ENCODE results near the gene USP17L24.
"Not testable (repeated sequence)": the region's sequence is repeated elsewhere in the genome, so short reads cannot be mapped to it uniquely, and the experiment has no call there.

The USP17L24 gene

GRCh38 chr4:9324865-9325264 lies at the start of gene USP17L24:
Gene USP17L24 (plus strand): TSS chr4:9325165. CDS start chr4:9325165, 0 bp downstream.
- not testable (repeated sequence) for FAIRE-seq; DNase-seq (ENCODE audit: insufficient read length, low spot score)

GRCh38 chr4:9324191-9324590 lies 774 bp upstream of the USP17L24 start:
- DNase-seq (ENCODE audit: insufficient read length, low spot score); FAIRE-seq: not testable (repeated sequence)

- DNase-seq (ENCODE audit: insufficient read length, low spot score); FAIRE-seq: not testable (repeated sequence)
Observed at GRCh38 chr4:9329611-9330010, 4.6 kb downstream of the USP17L24 start, which contains the start of gene USP17L25. Gene USP17L25 (plus strand): TSS chr4:9329911. CDS start chr4:9329911, 0 bp downstream.

- DNase-seq (ENCODE audit: insufficient read length, low spot score); FAIRE-seq: not testable (repeated sequence)
Observed at GRCh38 chr4:9334358-9334757, 9.4 kb downstream of the USP17L24 start, which contains the start of gene USP17L26. Gene USP17L26 (plus strand): TSS chr4:9334658. CDS start chr4:9334658, 0 bp downstream.

- DNase-seq (ENCODE audit: insufficient read length, low spot score); FAIRE-seq: not testable (repeated sequence)
Observed at GRCh38 chr4:9339103-9339502, 14.1 kb downstream of the USP17L24 start, which contains the start of gene USP17L5. Gene USP17L5 (plus strand): TSS chr4:9339403. CDS start chr4:9339403, 0 bp downstream.

- not testable (repeated sequence) for DNase-seq (ENCODE audit: insufficient read length, low spot score); FAIRE-seq
Observed at GRCh38 chr4:9343848-9344247, 18.9 kb downstream of the USP17L24 start, which contains the start of gene USP17L27. Gene USP17L27 (plus strand): TSS chr4:9344148. CDS start chr4:9344148, 0 bp downstream.

- FAIRE-seq = not testable (repeated sequence)
Observed at GRCh38 chr4:9348593-9348992, 23.6 kb downstream of the USP17L24 start, which contains the start of gene USP17L28. Gene USP17L28 (plus strand): TSS chr4:9348893. CDS start chr4:9348893, 0 bp downstream.

GRCh38 chr4:9350866-9351265 lies 25.9 kb downstream of the USP17L24 start:
- DNase-seq (ENCODE audit: insufficient read length, low spot score); FAIRE-seq: not testable (repeated sequence)

More at GRCh38 chr4:9348593-9348992, 23.6 kb downstream of the USP17L24 start, which contains the start of gene USP17L28:
- DNase-seq (ENCODE audit: insufficient read length, low spot score) = not testable (repeated sequence)

GRCh38 chr4:9353338-9353737 lies 28.4 kb downstream of the USP17L24 start, which contains the start of gene USP17L29:
Gene USP17L29 (plus strand): TSS chr4:9353638. CDS start chr4:9353638, 0 bp downstream.
- FAIRE-seq; DNase-seq (ENCODE audit: insufficient read length, low spot score): not testable (repeated sequence)

GRCh38 chr4:9362829-9363228 lies 37.9 kb downstream of the USP17L24 start, which contains the start of gene USP17L30:
Gene USP17L30 (plus strand): TSS chr4:9363129. CDS start chr4:9363129, 0 bp downstream.
- not testable (repeated sequence) for FAIRE-seq

More at GRCh38 chr4:9362829-9363228, 37.9 kb downstream of the USP17L24 start, which contains the start of gene USP17L30:
- not testable (repeated sequence) for DNase-seq (ENCODE audit: insufficient read length, low spot score)

Measured in GM19239 (cell line).